Esophagus (tissue), 2 donors: ENCODE measurements around the gene ADARB1. TPM values are rescaled to one million over a fixed set of nuclear protein-coding genes. Genes with fewer than 3 reads are reported as not detected.

Experiments used
- H3K27ac ChIP-seq, 2 donors: one replicate each; pipeline ENCODE4 v1.5.1; 2013; ENCODE audit warnings: low read depth in 2 of 2, mild to moderate bottlenecking in 2 of 2, inconsistent platforms in 1 of 2, low read length in 1 of 2, moderate library complexity in 1 of 2
- H3K27me3 ChIP-seq, 2 donors: one replicate each; pipeline ENCODE4 v1.6.1; 2013; ENCODE audit warnings: low read length in 2 of 2, control low read depth in 1 of 2, mild to moderate bottlenecking in 1 of 2; ENCODE audit not compliant: insufficient read depth in 2 of 2, control insufficient read depth in 1 of 2
- H3K36me3 ChIP-seq, 2 donors: one replicate each; pipeline ENCODE4 v1.6.1; 2013; ENCODE audit warnings: low read length in 1 of 2; ENCODE audit not compliant: control insufficient read depth in 2 of 2, insufficient read depth in 2 of 2
- H3K4me1 ChIP-seq, 2 donors: one replicate each; pipeline ENCODE4 v1.6.1; 2013; ENCODE audit warnings: low read length in 1 of 2; ENCODE audit not compliant: control insufficient read depth in 2 of 2, insufficient read depth in 2 of 2
- H3K4me3 ChIP-seq, 2 donors: one replicate each; pipeline ENCODE4 v1.5.1; 2013; ENCODE audit warnings: low read length in 2 of 2, mild to moderate bottlenecking in 2 of 2, low read depth in 1 of 2, moderate library complexity in 1 of 2
- H3K9me3 ChIP-seq, 2 donors: one replicate each; pipeline ENCODE4 v1.6.1; 2013; ENCODE audit warnings: mild to moderate bottlenecking in 2 of 2, low read depth in 1 of 2, low read length in 1 of 2, moderate library complexity in 1 of 2; ENCODE audit not compliant: control insufficient read depth in 2 of 2, insufficient read depth in 1 of 2
- WGBS, 2 donors: extraction: QIAGEN DNeasy Blood & Tissue Kit; methylation state at CpG; one replicate each; pipeline ENCODE4 v1.1.7; 2013; 5-methylcytosine and 5-hydroxymethylcytosine counted together
- polyA plus RNA-seq, 2 donors: library from polyadenylated mRNA; stranded (reverse); fragments of 200-250 nt; gene quantifications; one replicate each; pipeline ENCODE4 v1.2.3, GENCODE V29; 2013
- donor health status: healthy with polysubstance abuse.
- donor health status: Bipolar disorder and iron deficiency.

Gene ADARB1
- polyA plus RNA-seq, 2 donors = 4.7 to 7.9 TPM

- Histone ChIP-seq H3K9me3 (no peaks in the 10 kb centered on the region), H3K4me1 (no peaks in the 10 kb centered on the region), H3K27ac (no peak overlapping the region), H3K4me3 (no peak overlapping the region), H3K36me3 (no peaks in the 10 kb centered on the region), H3K27me3 (no peaks in the 10 kb centered on the region)
- WGBS, 2 donors = 95 to 96% methylated on average over 7 of the region's 7 CpGs
Measured at GRCh38 chr21:45119812-45120211, 45.4 kb downstream of the ADARB1 start.

DNA sequence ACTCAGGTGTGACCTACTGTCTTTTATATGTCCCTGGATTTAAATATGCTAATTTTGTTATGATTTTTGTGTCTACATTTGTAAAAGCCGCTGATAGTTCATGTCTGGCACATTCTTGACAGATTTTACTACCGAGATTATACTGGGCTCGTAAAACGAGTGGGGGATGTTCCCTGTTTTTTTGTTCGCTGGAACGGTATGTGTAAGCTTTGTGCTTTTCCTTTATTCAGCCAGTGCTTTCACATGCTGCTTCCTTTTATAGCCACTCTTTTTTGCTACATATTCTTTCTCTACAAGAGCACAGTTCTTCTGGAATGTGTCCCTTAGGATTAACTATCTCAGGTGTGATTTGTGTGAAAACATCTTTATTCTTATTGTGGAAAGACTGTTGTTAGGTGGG is 46.6 kb downstream of the ADARB1 start:
- WGBS, 2 donors = 89% methylated on average over 6 of the region's 6 CpGs
- no peaks in the 10 kb centered on the region for H3K9me3 ChIP-seq
- no peak overlapping the region for H3K27ac ChIP-seq

DNA sequence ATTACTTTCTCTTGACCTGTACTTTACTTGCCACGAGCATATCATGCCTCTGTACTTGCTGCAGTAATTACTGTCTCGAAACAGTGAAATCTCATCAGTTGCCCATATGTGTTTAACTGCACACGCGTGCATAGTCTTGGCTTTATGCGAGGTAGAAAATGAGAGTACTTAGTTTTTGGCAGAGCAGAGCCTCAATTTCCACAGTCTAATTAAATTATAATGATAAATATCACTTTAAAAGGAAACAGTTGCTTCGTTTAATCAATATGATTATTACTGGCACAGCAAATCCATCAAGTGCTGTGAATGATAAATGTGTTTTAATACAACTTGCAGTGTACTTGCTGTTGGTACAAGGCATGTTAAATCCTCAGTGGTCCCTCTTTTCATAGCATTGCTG is 47.6 kb downstream of the ADARB1 start:
- Histone ChIP-seq H3K4me1 (no peaks in the 10 kb centered on the region), H3K27me3 (no peaks in the 10 kb centered on the region), H3K9me3 (no peaks in the 10 kb centered on the region), H3K27ac (no peak overlapping the region), H3K36me3 (no peaks in the 10 kb centered on the region), H3K4me3 (no peak overlapping the region)
- 89% methylated on average over 6 of the region's 6 CpGs for WGBS, 2 donors

More for the DNA sequence above, 46.6 kb downstream of the ADARB1 start:
- H3K4me3 ChIP-seq = no peak overlapping the region
- no peaks in the 10 kb centered on the region for H3K36me3 ChIP-seq
- H3K4me1 ChIP-seq = no peaks in the 10 kb centered on the region
- H3K27me3 ChIP-seq = no peaks in the 10 kb centered on the region

DNA sequence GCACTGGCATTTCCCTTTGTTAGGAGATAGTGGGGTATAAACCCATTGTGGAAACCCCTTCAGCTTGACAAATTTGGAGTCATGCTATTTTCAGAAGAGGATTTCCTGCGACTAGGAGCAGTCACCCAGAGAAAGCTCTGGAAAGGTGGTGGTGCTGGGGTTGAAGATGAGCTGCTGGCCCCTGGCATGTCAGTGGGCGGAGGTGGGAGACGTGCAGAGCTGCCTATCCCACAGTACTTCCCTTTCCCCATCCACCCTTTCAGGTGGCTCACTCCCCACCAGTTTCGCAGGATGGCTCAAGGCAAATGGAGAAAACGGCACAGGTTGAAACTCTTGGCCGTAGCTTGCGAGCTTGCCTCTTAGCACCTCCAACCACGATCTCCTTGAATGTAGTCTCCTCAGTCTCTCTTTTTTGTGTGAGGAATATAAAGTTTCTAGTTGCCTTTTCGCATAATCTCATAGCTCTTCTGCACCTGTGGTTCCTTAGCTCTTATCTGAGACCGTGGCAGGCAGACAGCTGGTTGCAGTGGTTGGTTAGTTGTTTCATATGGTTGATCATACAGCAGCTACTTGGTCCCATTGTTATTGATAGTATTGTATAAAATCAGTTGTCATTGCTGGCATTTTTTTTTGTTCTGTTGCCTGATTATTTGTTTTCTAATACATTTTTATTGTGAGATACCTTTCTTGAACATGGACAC is 48.2 kb downstream of the ADARB1 start:
- Histone ChIP-seq H3K27me3 (no peaks in the 10 kb centered on the region), H3K27ac (no peak overlapping the region), H3K4me1 (no peaks in the 10 kb centered on the region), H3K36me3 (no peaks in the 10 kb centered on the region), H3K9me3 (no peaks in the 10 kb centered on the region), H3K4me3 (no peak overlapping the region)
- 87 to 90% methylated on average over 10 of the region's 10 CpGs for WGBS, 2 donors

- Histone ChIP-seq H3K27ac (no peak overlapping the region), H3K36me3 (no peaks in the 10 kb centered on the region), H3K9me3 (no peaks in the 10 kb centered on the region), H3K4me3 (no peak overlapping the region), H3K27me3 (no peaks in the 10 kb centered on the region), H3K4me1 (no peaks in the 10 kb centered on the region)
- WGBS, 2 donors = 86 to 88% methylated on average over 6 of the region's 6 CpGs
Measured at GRCh38 chr21:45123440-45123839, 49.1 kb downstream of the ADARB1 start.

- Histone ChIP-seq H3K4me3 (no peak overlapping the region), H3K27ac (no peak overlapping the region), H3K9me3 (no peaks in the 10 kb centered on the region), H3K27me3 (no peaks in the 10 kb centered on the region), H3K4me1 (peaks cover 0 to 3% of the 10 kb centered on the region in 2 donors), H3K36me3 (no peaks in the 10 kb centered on the region)
- 93 to 95% methylated on average over 6 of the region's 6 CpGs for WGBS, 2 donors
Measured at GRCh38 chr21:45124596-45124995, 50.2 kb downstream of the ADARB1 start.

- Histone ChIP-seq H3K4me1 (peaks cover 0 to 4% of the 10 kb centered on the region in 2 donors), H3K9me3 (no peaks in the 10 kb centered on the region), H3K36me3 (no peaks in the 10 kb centered on the region), H3K27ac (no peak overlapping the region), H3K4me3 (no peak overlapping the region), H3K27me3 (no peaks in the 10 kb centered on the region)
- WGBS, 2 donors = 78 to 79% methylated on average over 4 of the region's 4 CpGs
Measured at GRCh38 chr21:45125357-45125756, 51.0 kb downstream of the ADARB1 start.

- WGBS, 2 donors = 85 to 87% methylated on average over 11 of the region's 11 CpGs
- no peaks in the 10 kb centered on the region for H3K9me3 ChIP-seq
- no peaks in the 10 kb centered on the region for H3K36me3 ChIP-seq
- no peak overlapping the region for H3K4me3 ChIP-seq
- no peak overlapping the region for H3K27ac ChIP-seq
- H3K4me1 ChIP-seq = peaks cover 0 to 4% of the 10 kb centered on the region in 2 donors
- H3K27me3 ChIP-seq = no peaks in the 10 kb centered on the region
Measured at GRCh38 chr21:45126204-45126626, 51.8 kb downstream of the ADARB1 start.

DNA sequence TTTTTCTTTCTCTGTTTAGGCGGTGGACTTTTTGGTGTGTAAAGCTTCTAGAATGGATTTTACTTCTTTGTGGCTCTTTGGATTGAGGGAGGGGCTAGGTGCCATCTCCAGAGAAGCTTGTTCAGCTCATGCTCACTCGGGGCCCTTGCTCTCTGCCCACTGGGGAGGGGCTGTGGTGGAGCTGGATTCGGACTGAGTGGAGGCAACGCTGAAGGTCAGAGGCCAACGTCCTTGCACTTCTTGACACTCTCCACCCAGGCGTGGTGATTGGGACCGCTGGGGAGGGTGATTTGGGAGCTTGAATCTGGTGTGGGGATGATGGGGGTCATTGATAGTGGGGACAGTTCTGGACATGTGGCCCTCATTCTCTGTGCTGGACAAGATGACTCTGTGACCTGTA is 52.6 kb downstream of the ADARB1 start:
- H3K36me3 ChIP-seq = no peaks in the 10 kb centered on the region
- H3K27ac ChIP-seq = no peak overlapping the region
- H3K9me3 ChIP-seq = no peaks in the 10 kb centered on the region
- H3K27me3 ChIP-seq = no peaks in the 10 kb centered on the region
- H3K4me3 ChIP-seq = no peak overlapping the region
- 87% methylated on average over 7 of the region's 7 CpGs for WGBS, 2 donors
- peaks cover 0 to 4% of the 10 kb centered on the region in 2 donors for H3K4me1 ChIP-seq

DNA sequence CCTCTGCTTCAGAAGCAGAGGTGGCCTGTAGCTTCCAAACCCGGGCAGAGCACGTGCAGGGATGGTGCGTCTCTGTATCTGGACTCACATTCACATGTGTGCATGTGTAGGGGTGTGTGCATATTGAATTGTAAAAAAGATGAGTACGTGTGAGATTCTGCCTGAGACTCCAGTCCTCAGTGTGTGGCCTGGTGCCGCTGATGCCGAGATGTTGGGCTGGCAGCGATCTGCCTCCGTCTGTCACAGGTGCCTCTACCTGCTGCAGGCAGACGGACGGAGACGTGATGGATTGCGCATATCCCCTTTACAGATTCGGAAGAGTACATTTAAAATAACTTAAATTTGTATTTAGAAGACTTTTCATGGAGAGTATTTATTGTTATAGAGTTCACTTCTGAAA is 53.6 kb downstream of the ADARB1 start:
- 90 to 91% methylated on average over 13 of the region's 13 CpGs for WGBS, 2 donors
- H3K9me3 ChIP-seq = no peaks in the 10 kb centered on the region
- H3K27ac ChIP-seq = no peak overlapping the region
- peaks cover 0 to 4% of the 10 kb centered on the region in 2 donors for H3K4me1 ChIP-seq
- no peak overlapping the region for H3K4me3 ChIP-seq
- no peaks in the 10 kb centered on the region for H3K27me3 ChIP-seq
- H3K36me3 ChIP-seq = no peaks in the 10 kb centered on the region
